OCI-LY1 (cell line): ENCODE measurements around the gene CASTOR2.

Experiments
- EZH2 ChIP-seq: fragments of 200-600 bp; sonication (generic), shearing (Covaris generic); IDR thresholded peaks from 2 replicates; pipeline ENCODE4 v1.8.0; 2017; ENCODE audit warnings: borderline replicate concordance, mixed run types, mild to moderate bottlenecking, antibody characterized with exemption, low read length, moderate library complexity, mixed read lengths
- TF ChIP-seq, protein P1 (sequence below): fragments of 200-600 bp; sonication (generic), shearing (Covaris generic); IDR thresholded peaks from 2 replicates; pipeline ENCODE4 v1.5.1; 2017; ENCODE audit warnings: mild to moderate bottlenecking, antibody characterized with exemption, low read length, moderate library complexity, mixed read lengths

DNA sequence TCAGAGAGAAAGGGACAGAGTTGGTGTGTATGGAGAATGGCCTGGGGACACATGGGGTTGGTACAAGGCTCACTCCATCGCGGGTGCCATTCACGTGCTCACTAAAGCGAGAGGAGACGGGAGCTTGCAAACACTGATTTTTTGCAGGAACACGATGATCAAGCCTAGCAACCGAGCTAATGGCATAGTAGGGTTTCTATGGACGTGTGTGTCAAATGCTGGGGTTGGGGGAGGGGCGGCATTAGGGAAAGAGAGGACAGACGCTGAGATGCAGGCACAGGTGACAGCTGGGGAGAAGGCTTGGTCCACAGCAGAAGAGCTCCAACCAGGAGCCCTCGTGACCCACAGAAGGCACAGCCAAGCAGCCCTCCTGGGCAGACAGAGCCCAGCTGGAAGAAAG, 75.2 kb downstream of the CASTOR2 start:
- TF ChIP-seq, protein P1, sequence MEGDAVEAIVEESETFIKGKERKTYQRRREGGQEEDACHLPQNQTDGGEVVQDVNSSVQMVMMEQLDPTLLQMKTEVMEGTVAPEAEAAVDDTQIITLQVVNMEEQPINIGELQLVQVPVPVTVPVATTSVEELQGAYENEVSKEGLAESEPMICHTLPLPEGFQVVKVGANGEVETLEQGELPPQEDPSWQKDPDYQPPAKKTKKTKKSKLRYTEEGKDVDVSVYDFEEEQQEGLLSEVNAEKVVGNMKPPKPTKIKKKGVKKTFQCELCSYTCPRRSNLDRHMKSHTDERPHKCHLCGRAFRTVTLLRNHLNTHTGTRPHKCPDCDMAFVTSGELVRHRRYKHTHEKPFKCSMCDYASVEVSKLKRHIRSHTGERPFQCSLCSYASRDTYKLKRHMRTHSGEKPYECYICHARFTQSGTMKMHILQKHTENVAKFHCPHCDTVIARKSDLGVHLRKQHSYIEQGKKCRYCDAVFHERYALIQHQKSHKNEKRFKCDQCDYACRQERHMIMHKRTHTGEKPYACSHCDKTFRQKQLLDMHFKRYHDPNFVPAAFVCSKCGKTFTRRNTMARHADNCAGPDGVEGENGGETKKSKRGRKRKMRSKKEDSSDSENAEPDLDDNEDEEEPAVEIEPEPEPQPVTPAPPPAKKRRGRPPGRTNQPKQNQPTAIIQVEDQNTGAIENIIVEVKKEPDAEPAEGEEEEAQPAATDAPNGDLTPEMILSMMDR, result no peak
- no peak for TF ChIP-seq EZH2
